ENCODE results near the gene LRRC41.

- TF ChIP-seq CTCF (IDR thresholded peaks at IDR 0.05), result no peak
- no peak for TF ChIP-seq POLR2A (IDR thresholded peaks at IDR 0.05)
- no peak for TF ChIP-seq EP300 (IDR thresholded peaks at IDR 0.05)
Observed at GRCh38 chr1:46342677-46343350, 39.4 kb upstream of the LRRC41 start.
